HepG2 (cell line): ENCODE measurements around the gene PCAT6. TPM values are rescaled to one million over a fixed set of nuclear protein-coding genes. Genes with fewer than 3 reads are reported as not detected.
A peak's percentile ranks its signal among the peaks of the same experiment; 100 is the strongest.

ENCODE experiments used
- DPF2 ChIP-seq: sonication (generic); formaldehyde crosslinking; IDR thresholded peaks from 2 replicates; pipeline ENCODE4 v1.4.0; 2020; ENCODE audit warnings: mild to moderate bottlenecking, low read depth, missing genetic modification reagents, borderline replicate concordance
- GMEB1 ChIP-seq: sonication (generic); formaldehyde crosslinking; IDR thresholded peaks from 2 replicates; pipeline ENCODE4 v1.5.1; 2020; ENCODE audit warnings: missing genetic modification reagents, mild to moderate bottlenecking, borderline replicate concordance
- MYNN ChIP-seq: sonication (generic); formaldehyde crosslinking; IDR thresholded peaks from 2 replicates; pipeline ENCODE4 v1.4.0; 2020; ENCODE audit warnings: mild to moderate bottlenecking, low read depth, missing genetic modification reagents
- THAP7 ChIP-seq: sonication (generic); formaldehyde crosslinking; IDR thresholded peaks from 2 replicates; pipeline ENCODE4 v1.8.1; 2023; ENCODE audit warnings: mild to moderate bottlenecking, missing genetic modification reagents
- USF2 ChIP-seq, 2 experiments: sonication (generic) in 1 of 2; formaldehyde crosslinking in 1 of 2; IDR thresholded peaks; 2 replicates each; pipeline versions ENCODE4 v1.5.1 to v1.6.1; 2011 to 2020; ENCODE audit warnings: borderline replicate concordance in 1 of 2, low read depth in 1 of 2, low read length in 1 of 2, mild to moderate bottlenecking in 1 of 2, missing genetic modification reagents in 1 of 2, moderate library complexity in 1 of 2
- XBP1 ChIP-seq: sonication (generic); formaldehyde crosslinking; IDR thresholded peaks from 2 replicates; pipeline ENCODE4 v1.5.0; 2020; ENCODE audit warnings: missing genetic modification reagents
- ZBTB40 ChIP-seq, 2 experiments: fragments of 450-650 bp in 1 of 2; sonication (generic) in 1 of 2; formaldehyde crosslinking in 1 of 2; IDR thresholded peaks; 2 replicates each; pipeline versions ENCODE4 v1.6.1 to v1.8.0; 2016 to 2022; ENCODE audit warnings: antibody characterized with exemption in 1 of 2, mild to moderate bottlenecking in 1 of 2, missing genetic modification reagents in 1 of 2
- ZFP90 ChIP-seq: sonication (generic); formaldehyde crosslinking; IDR thresholded peaks from 2 replicates; pipeline ENCODE4 v1.8.0; 2022; ENCODE audit warnings: missing genetic modification reagents, mild to moderate bottlenecking, inconsistent platforms, borderline replicate concordance
- ZNF160 ChIP-seq: sonication (generic); formaldehyde crosslinking; IDR thresholded peaks from 2 replicates; pipeline ENCODE4 v1.8.0; 2022; ENCODE audit warnings: mild to moderate bottlenecking, inconsistent platforms, missing genetic modification reagents
- ZNF614 ChIP-seq: IDR thresholded peaks from 2 replicates; pipeline ENCODE4 v1.6.1; 2018; ENCODE audit warnings: missing biosample characterization, missing genetic modification reagents, inconsistent platforms, borderline replicate concordance
- ZNF709 ChIP-seq: sonication (generic); formaldehyde crosslinking; IDR thresholded peaks from 2 replicates; pipeline ENCODE4 v1.5.0; 2020; ENCODE audit warnings: mild to moderate bottlenecking, missing genetic modification reagents
- ZNF839 ChIP-seq: sonication (generic); formaldehyde crosslinking; IDR thresholded peaks from 2 replicates; pipeline ENCODE4 v1.4.0; 2020; ENCODE audit warnings: missing genetic modification reagents, mild to moderate bottlenecking, borderline replicate concordance
- ZSCAN29 ChIP-seq: sonication (generic); formaldehyde crosslinking; conservative IDR thresholded peaks from 2 replicates; pipeline ENCODE4 v1.4.0; 2020; ENCODE audit warnings: mild to moderate bottlenecking, missing genetic modification reagents
- polyA plus RNA-seq, 8 experiments: library from polyadenylated mRNA; depleted of rRNA in 3 of 8; stranded (reverse) in 7 of 8; unstranded in 1 of 8; fragments of >200 nt; fragmentation: Illumina TruSeq in 4 of 8; extraction: Trizol in 4 of 8; gene quantifications; 2 replicates each; pipeline versions ENCODE4 v1.2.1 to v1.2.3, GENCODE V29; 2011 to 2016; ENCODE audit warnings: low read depth in 4 of 8, missing spikeins in 1 of 8, mixed read lengths in 1 of 8; ENCODE audit not compliant: insufficient read depth in 1 of 8
- total RNA-seq, 5 experiments: library from RNA; depleted of rRNA; stranded (reverse); fragments of >200 nt; fragmentation: Illumina TruSeq; extraction: Trizol; gene quantifications; 2 replicates each; pipeline ENCODE4 v1.2.3, GENCODE V29; 2016; ENCODE audit warnings: low read depth in 1 of 5

Gene PCAT6
- total and polyA plus RNA-seq, 2 of the 13 experiments (the other 11 are each of a cell fraction or from before 2014, with no cell fraction given) = 0.60 to 4.4 TPM

GRCh38 chr1:202807926-202808757 is 2.6 kb upstream of the PCAT6 start, which contains the start of gene KDM5B (continued):
- TF ChIP-seq ZBTB40 (IDR thresholded peaks at IDR 0.05) (no peak), ZBTB40 (CRISPR knock-in tag; IDR thresholded peaks at IDR 0.05) (peak; percentile 55), USF2 (IDR thresholded peaks at IDR 0.05; ENCODE audit: low read depth, low read length) (no peak), USF2 (CRISPR knock-in tag; IDR thresholded peaks at IDR 0.05; ENCODE audit: borderline replicate concordance) (no peak), DPF2 (CRISPR knock-in tag) (no peak), ZNF160 (CRISPR knock-in tag) (no peak), ZNF614 (CRISPR knock-in tag) (peak; percentile 32; the same call in 1 of the 2 replicates), GMEB1 (CRISPR knock-in tag) (peak; percentile 93), ZNF709 (CRISPR knock-in tag) (peak; percentile 81; the same call in 1 of the 2 replicates), THAP7 (CRISPR knock-in tag) (no peak), ZNF839 (CRISPR knock-in tag) (no peak), ZFP90 (CRISPR knock-in tag) (no peak), MYNN (CRISPR knock-in tag) (no peak), ZSCAN29 (CRISPR knock-in tag) (no peak), XBP1 (CRISPR knock-in tag) (no peak)
